HEK293T (cell line): ENCODE measurements around the gene PIGR.

Source experiments
- CTCF ChIA-PET: fragments of 350-600 bp; formaldehyde crosslinking; extraction: SDS; loops from one replicate; lab custom pipeline; 2021; ENCODE audit warnings: antibody characterized with exemption, inconsistent platforms; lab: Yijun Ruan, JAX
- POLR2A ChIA-PET: fragments of 350-600 bp; formaldehyde crosslinking; extraction: SDS; loops from one replicate; lab custom pipeline; 2020; ENCODE audit warnings: antibody characterized with exemption, inconsistent platforms; lab: Yijun Ruan, JAX
- DNase-seq: peaks from one replicate; pipeline ENCODE4 v3.0.0; 2012; ENCODE audit warnings: mixed read lengths; ENCODE audit errors: extremely low spot score
- ARNT ChIP-seq: fragments of 450-650 bp; IDR thresholded peaks from 2 replicates; pipeline ENCODE4 v1.6.1; 2017; ENCODE audit warnings: mild to moderate bottlenecking
- BHLHE40 ChIP-seq: fragments of 450-650 bp; IDR thresholded peaks from 2 replicates; pipeline ENCODE4 v1.6.1; 2016; ENCODE audit warnings: mild to moderate bottlenecking, moderate library complexity, borderline replicate concordance
- CTBP1 ChIP-seq: fragments of 450-650 bp; IDR thresholded peaks from 2 replicates; pipeline ENCODE4 v1.6.1; 2016; ENCODE audit warnings: borderline replicate concordance
- ELF4 ChIP-seq: fragments of 450-650 bp; IDR thresholded peaks from 2 replicates; pipeline ENCODE4 v1.6.1; 2017; ENCODE audit warnings: antibody characterized with exemption
- FOXA1 ChIP-seq: fragments of 450-650 bp; IDR thresholded peaks from 2 replicates; pipeline ENCODE4 v1.6.1; 2016; ENCODE audit warnings: mild to moderate bottlenecking
- FOXK2 ChIP-seq: fragments of 450-650 bp; IDR thresholded peaks from 2 replicates; pipeline ENCODE4 v1.6.1; 2016; ENCODE audit warnings: mild to moderate bottlenecking
- FOXM1 ChIP-seq: fragments of 450-650 bp; IDR thresholded peaks from 2 replicates; pipeline ENCODE4 v1.6.1; 2017; ENCODE audit warnings: mild to moderate bottlenecking, borderline replicate concordance
- HDGF ChIP-seq: fragments of 450-650 bp; IDR thresholded peaks from 2 replicates; pipeline ENCODE4 v1.6.1; 2017; ENCODE audit warnings: antibody characterized with exemption, borderline replicate concordance
- L3MBTL2 ChIP-seq: fragments of 450-650 bp; conservative IDR thresholded peaks from 2 replicates; pipeline ENCODE4 v1.6.1; 2016; ENCODE audit warnings: mild to moderate bottlenecking
- LEF1 ChIP-seq: fragments of 450-650 bp; IDR thresholded peaks from 2 replicates; pipeline ENCODE4 v1.6.1; 2017; ENCODE audit warnings: mild to moderate bottlenecking, borderline replicate concordance
- NFRKB ChIP-seq: fragments of 450-650 bp; IDR thresholded peaks from 2 replicates; pipeline ENCODE4 v1.6.1; 2016; ENCODE audit warnings: mild to moderate bottlenecking, moderate library complexity
- PKNOX1 ChIP-seq: fragments of 450-650 bp; IDR thresholded peaks from 2 replicates; pipeline ENCODE4 v1.6.1; 2016
- SP1 ChIP-seq: fragments of 450-650 bp; IDR thresholded peaks from 2 replicates; pipeline ENCODE4 v1.6.1; 2017
- SUZ12 ChIP-seq: fragments of 450-650 bp; IDR thresholded peaks from 2 replicates; pipeline ENCODE4 v1.6.1; 2016; ENCODE audit warnings: mild to moderate bottlenecking
- TARDBP ChIP-seq: fragments of 450-650 bp; IDR thresholded peaks from 2 replicates; pipeline ENCODE4 v1.6.1; 2016
- ZNF384 ChIP-seq: fragments of 450-650 bp; IDR thresholded peaks from 2 replicates; pipeline ENCODE4 v1.6.1; 2016

PIGR gene

GRCh38 chr1:206923009-206923960 is 23.0 kb downstream of the PIGR start:
- POLR2A ChIA-PET = no interaction called here
- CTCF ChIA-PET = interaction anchor here (2.1 kb wide), 1 partner anchor 7 kb away, joined by 4 read pairs; no protein-coding TSS in a partner anchor
- TF ChIP-seq FOXK2 = no peak
- no peak for TF ChIP-seq LEF1
- TF ChIP-seq FOXM1 = no peak
- TF ChIP-seq NFRKB = no peak
- no peak for TF ChIP-seq ARNT
- no peak for TF ChIP-seq SP1
- no peak for TF ChIP-seq ZNF384
- no peak for TF ChIP-seq CTBP1
- TF ChIP-seq HDGF = no peak
- no peak for TF ChIP-seq BHLHE40
- no peak for TF ChIP-seq FOXA1
- no peak for TF ChIP-seq TARDBP
- TF ChIP-seq L3MBTL2 = no peak
- no peak for TF ChIP-seq SUZ12
- no peak for TF ChIP-seq ELF4
- TF ChIP-seq PKNOX1 = no peak
- no peak for DNase-seq

GRCh38 chr1:206922524-206922923 is 23.7 kb downstream of the PIGR start:
- no peak for TF ChIP-seq CTBP1
- no peak for TF ChIP-seq FOXK2
- no peak for TF ChIP-seq LEF1
- no peak for TF ChIP-seq ARNT
- TF ChIP-seq SP1 = no peak
- TF ChIP-seq NFRKB = no peak
- no peak for TF ChIP-seq HDGF
- TF ChIP-seq ZNF384 = no peak
- ChIA-PET POLR2A (no interaction called here), CTCF (interaction anchor here (0.7 to 2.1 kb wide), 2 partner anchors 8 to 9 kb away, joined by 3 to 4 read pairs; no protein-coding TSS in a partner anchor)
- DNase-seq = no peak

GRCh38 chr1:206921772-206922265 is 24.4 kb downstream of the PIGR start, which contains the start of gene FCMR:
Gene FCMR, minus strand, starts transcription at chr1:206921941. Its CDS starts 87 bp downstream, at chr1:206921854.
- ChIA-PET POLR2A (interaction anchor here (1.2 kb wide), 1 partner anchor 287 kb away, joined by 3 read pairs; no protein-coding TSS in a partner anchor), CTCF (interaction anchor here (0.7 to 2.1 kb wide), 2 partner anchors 9 to 10 kb away, joined by 3 to 4 read pairs; no protein-coding TSS in a partner anchor)
- no peak for TF ChIP-seq NFRKB
- no peak for TF ChIP-seq ELF4
- no peak for TF ChIP-seq FOXA1
- TF ChIP-seq L3MBTL2 = no peak
- TF ChIP-seq SUZ12 = no peak
- no peak for TF ChIP-seq ZNF384
- TF ChIP-seq FOXK2 = no peak
- TF ChIP-seq FOXM1 = no peak
- TF ChIP-seq PKNOX1 = no peak
- no peak for TF ChIP-seq CTBP1
- no peak for TF ChIP-seq HDGF
- no peak for TF ChIP-seq SP1
- no peak for TF ChIP-seq ARNT
- TF ChIP-seq LEF1 = no peak
- no peak for TF ChIP-seq TARDBP
- no peak for TF ChIP-seq BHLHE40
- DNase-seq = no peak

GRCh38 chr1:206918076-206918475 is 28.2 kb downstream of the PIGR start:
- ChIA-PET POLR2A (no interaction called here), CTCF (no interaction called here)
- DNase-seq = no peak
- TF ChIP-seq L3MBTL2 = no peak
- no peak for TF ChIP-seq SP1
- TF ChIP-seq PKNOX1 = no peak
- no peak for TF ChIP-seq ZNF384
- TF ChIP-seq TARDBP = no peak
- TF ChIP-seq LEF1 = no peak
- TF ChIP-seq CTBP1 = no peak
- TF ChIP-seq FOXA1 = no peak
- TF ChIP-seq FOXM1 = no peak
- no peak for TF ChIP-seq BHLHE40
- TF ChIP-seq HDGF = no peak
- TF ChIP-seq FOXK2 = no peak
- TF ChIP-seq ARNT = no peak
- no peak for TF ChIP-seq ELF4

- DNase-seq = no peak
- ChIA-PET POLR2A (interaction anchor here (1.3 kb wide), 1 partner anchor 9 kb away, joined by 4 read pairs; no protein-coding TSS in a partner anchor), CTCF (interaction anchor here (1.6 kb wide), 1 partner anchor 16 kb away, joined by 3 read pairs; no protein-coding TSS in a partner anchor)
- TF ChIP-seq HDGF = no peak
- TF ChIP-seq TARDBP = no peak
- no peak for TF ChIP-seq SP1
- TF ChIP-seq L3MBTL2 = no peak
- no peak for TF ChIP-seq SUZ12
- TF ChIP-seq ARNT = no peak
- no peak for TF ChIP-seq BHLHE40
- TF ChIP-seq FOXM1 = no peak
- no peak for TF ChIP-seq FOXA1
- no peak for TF ChIP-seq NFRKB
- TF ChIP-seq CTBP1 = no peak
- no peak for TF ChIP-seq LEF1
- no peak for TF ChIP-seq FOXK2
- no peak for TF ChIP-seq ELF4
These were observed 30.1 kb downstream of the PIGR start for GRCh38 chr1:206916000-206916709.
